HG02588 (cell line): ENCODE results near the gene CPEB4.

Experiments
- ATAC-seq: cut with Tn5 transposase; IDR thresholded peaks from one replicate; pipeline ENCODE4 v1.9.1; 2021; ENCODE audit warnings: mild to moderate bottlenecking, moderate library complexity; ENCODE audit not compliant: unreplicated experiment

CPEB4 gene

GRCh38 chr5:173941102-173941501 is 53.0 kb downstream of the CPEB4 start:
- ATAC-seq: no peak

DNA sequence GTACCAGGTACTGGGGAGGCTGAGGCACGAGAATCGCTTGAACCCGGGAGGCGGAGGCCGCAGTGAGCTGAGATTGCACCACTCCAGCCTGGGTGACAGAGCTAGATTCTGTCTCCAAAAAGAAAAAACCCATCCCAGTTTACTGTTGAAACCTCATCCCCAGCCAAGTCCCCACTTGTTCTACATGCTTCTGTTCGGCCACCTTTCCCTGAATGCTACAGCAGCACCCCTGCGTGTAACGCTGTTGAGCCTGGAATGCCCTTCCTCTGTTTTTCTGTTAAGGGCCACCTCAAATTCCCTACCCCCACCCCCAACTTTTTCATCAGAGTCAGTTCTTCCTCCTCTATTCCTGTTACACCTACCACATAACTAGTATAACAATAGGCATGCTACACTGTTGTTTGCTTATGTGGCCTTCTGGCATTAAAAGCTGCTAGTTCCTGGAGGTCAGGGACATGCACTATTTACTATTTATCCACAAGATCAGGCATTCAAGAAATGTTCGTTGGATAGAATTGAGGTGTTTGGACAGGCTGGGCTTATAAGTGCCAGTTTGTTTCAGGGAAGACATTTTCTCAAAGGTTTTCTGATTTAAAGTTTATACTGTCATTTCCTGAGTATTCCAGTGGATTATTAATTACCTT is 53.7 kb downstream of the CPEB4 start:
- ATAC-seq: no peak

GRCh38 chr5:173944511-173944910 is 56.4 kb downstream of the CPEB4 start:
- no peak for ATAC-seq

GRCh38 chr5:173945160-173945559 is 57.0 kb downstream of the CPEB4 start:
- no peak for ATAC-seq

GRCh38 chr5:173946323-173946722 is 58.2 kb downstream of the CPEB4 start:
- ATAC-seq: no peak

GRCh38 chr5:173950829-173951228 is 62.7 kb downstream of the CPEB4 start:
- no peak for ATAC-seq

DNA sequence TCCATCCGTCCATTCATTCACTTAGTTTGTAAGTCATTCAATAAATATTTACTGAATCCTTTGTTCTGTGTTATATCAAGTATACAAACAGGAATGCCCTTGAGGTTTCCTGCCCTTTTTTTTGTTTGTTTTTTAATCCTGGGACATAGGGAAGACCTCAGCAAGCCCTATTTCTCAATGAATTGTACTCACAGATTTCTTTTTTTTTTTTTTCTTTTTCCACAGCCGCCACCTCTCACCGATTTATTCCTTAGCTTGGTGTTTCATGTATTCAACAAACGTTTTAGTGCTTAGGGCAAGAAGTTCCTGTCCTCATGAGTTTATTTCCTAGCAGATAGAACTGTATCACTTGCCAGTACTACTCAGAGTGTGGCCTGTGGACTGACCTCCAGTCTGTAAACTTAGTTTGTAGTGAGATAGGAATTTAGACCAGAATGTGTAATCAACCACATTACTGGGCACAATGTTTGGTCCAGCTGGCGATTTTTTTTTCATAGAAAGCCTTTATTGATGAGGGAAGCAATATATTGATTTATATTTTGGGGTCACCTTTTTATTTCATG is 65.5 kb downstream of the CPEB4 start:
- no peak for ATAC-seq

GRCh38 chr5:173954671-173955521 is 66.7 kb downstream of the CPEB4 start:
- no peak for ATAC-seq

- no peak for ATAC-seq
Measured at GRCh38 chr5:173960986-173961385, 72.8 kb downstream of the CPEB4 start.

DNA sequence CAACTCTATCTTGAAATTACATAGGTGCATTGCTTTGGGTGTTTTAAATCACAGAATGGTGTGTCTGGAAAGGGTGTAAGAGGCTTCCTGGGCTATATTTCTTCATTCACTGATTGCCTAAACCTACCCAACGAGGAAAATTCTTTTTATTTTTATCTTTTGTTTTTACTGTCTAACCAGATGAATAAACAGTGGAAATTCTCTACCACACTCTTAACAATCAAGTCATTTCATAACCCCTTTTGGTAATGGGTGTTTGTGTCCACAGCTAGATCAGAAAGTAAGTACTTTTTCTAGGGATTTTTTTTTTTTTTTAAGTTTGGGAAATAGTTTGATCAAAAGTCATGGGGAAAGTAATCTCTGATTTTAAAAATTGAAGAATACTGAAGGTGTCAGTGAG is 73.3 kb downstream of the CPEB4 start:
- no peak for ATAC-seq

DNA sequence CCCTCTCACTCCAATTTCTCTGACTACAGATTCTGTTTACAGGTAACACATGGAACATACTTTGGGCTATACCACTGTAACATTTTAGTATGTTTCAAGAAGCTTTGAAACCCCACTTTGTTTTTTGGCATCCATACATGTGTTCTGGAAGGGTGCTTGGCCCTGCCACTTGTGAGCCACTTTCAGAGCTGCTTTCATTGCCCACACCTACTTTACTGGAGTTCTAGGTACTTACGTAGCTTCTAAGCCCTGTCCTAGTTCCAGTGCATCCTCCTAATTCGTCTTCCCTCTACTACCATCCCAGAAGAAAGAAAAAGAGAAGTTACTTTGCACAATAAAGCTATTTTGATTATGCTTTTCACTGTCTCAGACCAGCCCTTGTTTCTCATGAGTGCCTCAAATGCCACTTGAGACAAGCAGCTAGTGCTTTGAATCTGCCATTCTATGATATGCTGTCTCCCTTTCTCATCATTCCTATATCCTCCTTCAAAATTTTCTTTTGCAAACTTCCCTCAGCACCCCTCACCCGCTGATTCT is 74.4 kb downstream of the CPEB4 start:
- ATAC-seq: no peak

- no peak for ATAC-seq
Measured at GRCh38 chr5:173963182-173963838, 75.2 kb downstream of the CPEB4 start.

DNA sequence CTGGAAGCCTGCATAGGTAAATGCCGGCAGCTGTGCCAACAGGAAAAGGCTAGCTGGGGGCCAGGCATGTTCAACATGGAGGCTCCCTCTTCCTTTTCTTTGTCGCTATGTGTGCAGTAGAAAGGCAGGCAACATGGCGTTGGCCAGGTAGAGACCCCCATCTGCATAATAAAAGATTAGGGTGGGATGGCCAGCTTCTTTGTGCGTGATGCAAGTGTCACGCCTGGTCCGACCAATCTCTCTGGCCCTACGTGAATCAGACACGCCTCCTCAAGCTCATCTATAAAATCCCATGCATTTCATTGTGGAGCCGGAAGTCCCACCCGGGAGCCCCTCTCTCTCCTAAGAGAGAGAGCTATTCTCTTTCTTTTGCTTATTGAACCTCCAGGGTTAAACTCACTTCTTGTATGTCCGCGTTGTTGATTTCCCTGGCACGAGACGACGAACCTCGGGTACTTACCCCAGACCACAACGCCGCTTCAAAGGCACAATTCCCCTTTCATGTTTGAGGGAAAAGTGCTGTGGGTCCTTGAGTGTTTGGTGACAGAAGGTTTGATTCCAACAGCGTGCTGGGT is 75.8 kb downstream of the CPEB4 start:
- no peak for ATAC-seq

- ATAC-seq: no peak
Measured at GRCh38 chr5:173964506-173964905, 76.4 kb downstream of the CPEB4 start.

GRCh38 chr5:173967241-173967640 is 79.1 kb downstream of the CPEB4 start:
- no peak for ATAC-seq

DNA sequence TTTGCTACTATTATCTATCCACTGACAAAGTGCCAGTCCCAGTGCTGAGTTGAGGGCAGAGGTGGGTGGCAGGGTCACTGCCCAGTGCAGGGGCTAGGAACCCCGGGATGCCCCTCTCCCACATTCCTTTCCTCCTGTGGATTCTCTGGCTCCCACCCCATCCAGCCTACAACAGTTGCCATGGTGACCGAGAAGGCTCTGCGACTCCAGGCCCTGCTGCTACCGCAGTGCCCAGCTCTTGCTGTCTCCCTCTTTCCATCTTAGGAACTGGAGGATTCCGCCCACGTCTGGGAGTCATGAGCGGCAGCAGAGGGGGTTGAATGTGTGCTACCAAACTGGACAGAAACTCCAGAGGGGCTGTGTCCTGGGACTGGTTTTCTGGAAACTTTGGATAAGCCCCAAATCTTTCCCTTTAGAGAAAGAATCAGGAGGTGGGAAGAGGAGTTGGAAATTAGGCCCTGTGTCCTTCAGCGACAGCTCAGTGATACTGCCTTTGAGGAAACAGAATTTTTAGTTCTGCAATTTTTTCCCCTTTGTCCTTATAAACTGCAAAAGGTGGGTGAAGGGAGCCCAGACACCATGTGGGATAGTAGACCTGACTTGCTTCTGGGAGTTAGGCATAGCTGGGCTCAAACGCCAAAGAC is 80.1 kb downstream of the CPEB4 start:
- no peak for ATAC-seq

- ATAC-seq: no peak
Measured at GRCh38 chr5:173969167-173970049, 81.3 kb downstream of the CPEB4 start.

DNA sequence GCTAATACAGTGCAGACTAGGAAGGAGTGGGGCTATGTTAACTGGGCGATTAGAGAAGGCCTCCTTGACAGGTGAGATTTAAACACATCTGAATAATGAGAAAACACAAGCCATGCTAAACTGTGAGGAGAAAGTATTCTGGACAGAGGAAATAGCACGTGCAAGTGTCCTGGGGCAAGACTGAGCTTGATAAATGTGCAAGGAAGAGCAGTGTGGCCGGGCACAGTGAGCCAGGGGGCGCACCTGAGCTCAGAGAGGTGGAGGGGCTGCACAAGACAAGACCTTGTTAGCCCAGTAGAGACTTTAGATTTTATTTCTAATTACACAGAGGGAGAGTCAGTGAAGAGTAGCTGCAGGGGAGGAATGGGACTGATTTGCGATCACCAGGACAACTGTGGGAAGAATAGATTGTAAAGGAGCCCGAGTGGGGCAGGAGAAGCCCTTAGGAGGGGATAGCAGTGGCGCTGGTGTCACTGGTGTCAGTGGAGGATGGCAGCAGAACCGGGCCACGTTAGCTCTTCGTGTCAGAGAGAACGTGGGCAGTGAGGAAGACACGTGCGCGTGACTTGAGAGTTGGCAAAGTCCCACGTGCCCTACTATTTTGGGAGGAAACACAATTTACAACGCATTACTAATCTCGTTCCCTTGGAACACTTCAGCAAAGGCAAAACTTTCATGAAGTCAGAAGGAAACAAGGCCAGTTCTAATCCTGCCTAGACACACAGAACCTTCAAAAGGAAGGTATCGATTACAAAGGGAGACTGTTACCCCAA is 82.9 kb downstream of the CPEB4 start:
- no peak for ATAC-seq
